H9 (cell line): Measurements from ENCODE around the gene SPRR3. TPM values are rescaled to one million over a fixed set of nuclear protein-coding genes. Genes with fewer than 3 reads are reported as not detected.

ENCODE experiments used
- DNase-seq: peaks from one replicate; pipeline ENCODE4 v3.0.0-alpha.2; 2017
- H2AFZ ChIP-seq: one replicate; pipeline ENCODE4 v1.6.1; 2013; ENCODE audit warnings: mild to moderate bottlenecking, low read length, control low read depth, moderate library complexity
- H2AK5ac ChIP-seq: 2 replicates; pipeline ENCODE4 v1.6.1; 2013; ENCODE audit warnings: low read length, control low read depth, mixed read lengths; ENCODE audit not compliant: insufficient read length
- H2BK120ac ChIP-seq: one replicate; pipeline ENCODE4 v1.6.1; 2013; ENCODE audit warnings: low read depth, mild to moderate bottlenecking, low read length, control low read depth, inconsistent platforms; ENCODE audit not compliant: poor library complexity, severe bottlenecking
- H2BK12ac ChIP-seq: 2 replicates; pipeline ENCODE4 v1.6.1; 2013; ENCODE audit warnings: low read length, control low read depth, mixed read lengths, low read depth; ENCODE audit not compliant: insufficient read length
- H2BK15ac ChIP-seq: 2 replicates; pipeline ENCODE4 v1.6.1; 2013; ENCODE audit warnings: low read depth, low read length, control low read depth
- H2BK20ac ChIP-seq: one replicate; pipeline ENCODE4 v1.6.1; 2013; ENCODE audit warnings: low read depth, mild to moderate bottlenecking, low read length, control low read depth, inconsistent platforms; ENCODE audit not compliant: poor library complexity, severe bottlenecking
- H2BK5ac ChIP-seq: 2 replicates; pipeline ENCODE4 v1.6.1; 2013; ENCODE audit warnings: low read length, control low read depth, mixed read lengths; ENCODE audit not compliant: insufficient read length
- H3K14ac ChIP-seq: 2 replicates; pipeline ENCODE4 v1.6.1; 2013; ENCODE audit warnings: low read length, control low read depth; ENCODE audit not compliant: insufficient read depth
- H3K18ac ChIP-seq: 2 replicates; pipeline ENCODE4 v1.6.1; 2013; ENCODE audit warnings: low read depth, mild to moderate bottlenecking, mixed read lengths, low read length, control low read depth; ENCODE audit not compliant: insufficient read length
- H3K23ac ChIP-seq: 2 replicates; pipeline ENCODE4 v1.6.1; 2013; ENCODE audit warnings: low read length, control low read depth, mixed read lengths, low read depth; ENCODE audit not compliant: insufficient read length
- H3K23me2 ChIP-seq: 2 replicates; pipeline ENCODE4 v1.6.1; 2013; ENCODE audit warnings: low read depth, mild to moderate bottlenecking, mixed read lengths, low read length, control low read depth; ENCODE audit not compliant: insufficient read length, poor library complexity, severe bottlenecking
- H3K27ac ChIP-seq: 2 replicates; pipeline ENCODE4 v1.5.1; 2013; ENCODE audit warnings: low read length, control low read depth, mixed read lengths, low read depth; ENCODE audit not compliant: insufficient read length
- H3K27me3 ChIP-seq: 2 replicates; pipeline ENCODE4 v1.6.1; 2013; ENCODE audit warnings: low read length, control low read depth, inconsistent platforms; ENCODE audit not compliant: insufficient read depth
- H3K4ac ChIP-seq: 2 replicates; pipeline ENCODE4 v1.6.1; 2013; ENCODE audit warnings: low read depth, mild to moderate bottlenecking, control low read depth, inconsistent platforms, low read length, moderate library complexity
- H3K4me1 ChIP-seq: 2 replicates; pipeline ENCODE4 v1.6.1; 2013; ENCODE audit warnings: low read length, control low read depth, inconsistent platforms; ENCODE audit not compliant: insufficient read depth
- H3K4me2 ChIP-seq: 2 replicates; pipeline ENCODE4 v1.6.1; 2013; ENCODE audit warnings: low read length, control low read depth, mixed read lengths; ENCODE audit not compliant: insufficient read length, insufficient read depth
- H3K56ac ChIP-seq: 2 replicates; pipeline ENCODE4 v1.6.1; 2013; ENCODE audit warnings: low read depth, mild to moderate bottlenecking, mixed read lengths, low read length, control low read depth; ENCODE audit not compliant: insufficient read length
- H3K79me1 ChIP-seq: 2 replicates; pipeline ENCODE4 v1.6.1; 2013; ENCODE audit warnings: low read depth, mild to moderate bottlenecking, moderate library complexity, low read length, control low read depth, inconsistent platforms; ENCODE audit not compliant: insufficient read depth, poor library complexity, severe bottlenecking
- H3K79me2 ChIP-seq: 2 replicates; pipeline ENCODE4 v1.6.1; 2013; ENCODE audit warnings: low read length, control low read depth, inconsistent platforms; ENCODE audit not compliant: insufficient read depth
- H3K9ac ChIP-seq: 2 replicates; pipeline ENCODE4 v1.6.1; 2013; ENCODE audit warnings: low read length, control low read depth, mixed read lengths; ENCODE audit not compliant: insufficient read length; ENCODE audit errors: extremely low read depth
- H3K9me3 ChIP-seq: one replicate; pipeline ENCODE4 v1.6.1; 2013; ENCODE audit warnings: low read depth, low read length, inconsistent platforms; ENCODE audit not compliant: control insufficient read depth
- H3T11ph ChIP-seq: one replicate; pipeline ENCODE4 v1.6.1; 2013; ENCODE audit warnings: mild to moderate bottlenecking, low read length, control low read depth, inconsistent platforms
- H4K20me1 ChIP-seq: one replicate; pipeline ENCODE4 v1.6.1; 2013; ENCODE audit not compliant: control insufficient read depth, insufficient read length, insufficient read depth
- H4K5ac ChIP-seq: 2 replicates; pipeline ENCODE4 v1.6.1; 2013; ENCODE audit warnings: low read depth, mild to moderate bottlenecking, mixed read lengths, low read length, control low read depth; ENCODE audit not compliant: insufficient read length
- H4K8ac ChIP-seq: replicated peaks from 2 replicates; pipeline ENCODE4 v1.6.1; 2013; ENCODE audit warnings: low read length, control low read depth, mixed read lengths, low read depth; ENCODE audit not compliant: insufficient read length
- H4K91ac ChIP-seq: 2 replicates; pipeline ENCODE4 v1.6.1; 2013; ENCODE audit warnings: low read depth, mild to moderate bottlenecking, moderate library complexity, mixed read lengths, low read length, control low read depth; ENCODE audit not compliant: insufficient read length
- H3K27ac Mint-ChIP-seq, 3 experiments: 2 replicates in 2 of 3; 3 replicates in 1 of 3; pipeline ENCODE4 v1.8.0; 2020 to 2021; ENCODE audit warnings: mixed read lengths in 3 of 3, mild to moderate bottlenecking in 1 of 3, moderate library complexity in 1 of 3
- H3K27me3 Mint-ChIP-seq: 2 replicates; pipeline ENCODE4 v1.8.0; 2021; ENCODE audit warnings: low read depth, mild to moderate bottlenecking, moderate library complexity, mixed read lengths
- H3K36me3 Mint-ChIP-seq, 3 experiments: 2 replicates in 2 of 3; 3 replicates in 1 of 3; pipeline ENCODE4 v1.8.0; 2020 to 2021; ENCODE audit warnings: low read depth in 3 of 3, mixed read lengths in 3 of 3; ENCODE audit not compliant: insufficient read depth in 1 of 3
- H3K4me1 Mint-ChIP-seq, 2 experiments: 2 replicates each; pipeline ENCODE4 v1.8.0; 2020; ENCODE audit warnings: mixed read lengths in 2 of 2
- H3K4me3 Mint-ChIP-seq, 2 experiments: 2 replicates in 1 of 2; 3 replicates in 1 of 2; pipeline ENCODE4 v1.8.0; 2020 to 2021; ENCODE audit warnings: mild to moderate bottlenecking in 2 of 2, mixed read lengths in 2 of 2, moderate library complexity in 1 of 2
- H3K9me3 Mint-ChIP-seq, 2 experiments: 2 replicates in 1 of 2; 3 replicates in 1 of 2; pipeline ENCODE4 v1.8.0; 2020; ENCODE audit warnings: mild to moderate bottlenecking in 2 of 2, mixed read lengths in 2 of 2, moderate library complexity in 1 of 2
- CTCF ChIP-seq: fragments of 200-600 bp; sonication (generic); conservative IDR thresholded peaks from 3 replicates; pipeline ENCODE4 v1.8.0; 2021; ENCODE audit warnings: antibody characterized with exemption, mild to moderate bottlenecking
- WGBS: extraction: QIAGEN DNeasy Blood & Tissue Kit; methylation state at CpG from one replicate; pipeline ENCODE4 v1.1.7; 2013; ENCODE audit warnings: missing lambda C conversion rate, low lambda C conversion rate, mixed read lengths; ENCODE audit not compliant: insufficient read length; ENCODE audit errors: extremely low coverage; 5-methylcytosine and 5-hydroxymethylcytosine counted together
- total RNA-seq: library from RNA; stranded (reverse); gene quantifications from 2 replicates; pipeline ENCODE4 v1.2.1, GENCODE V29; 2021

SPRR3 gene
- total RNA-seq, 1 experiment from 2014 or later: not detected

GRCh38 chr1:152968248-152968647 lies 33.3 kb upstream of the SPRR3 start:
- no peak overlapping the region for H2AFZ ChIP-seq

More at GRCh38 chr1:152968248-152968647, 33.3 kb upstream of the SPRR3 start:
- Histone ChIP-seq H4K5ac (no peak overlapping the region), H2BK120ac (no peak overlapping the region), H3K23ac (no peak overlapping the region), H2BK15ac (no peak overlapping the region), H3K27ac (no peak overlapping the region), H3K9me3 (no peaks in the 10 kb centered on the region), H3K79me1 (no peaks in the 10 kb centered on the region), H3K18ac (no peak overlapping the region), H3K79me2 (no peaks in the 10 kb centered on the region), H4K8ac (no peak overlapping the region), H2AK5ac (no peak overlapping the region), H3K27me3 (no peaks in the 10 kb centered on the region), H3T11ph (no peak overlapping the region), H3K23me2 (no peaks in the 10 kb centered on the region), H3K4me1 (no peaks in the 10 kb centered on the region), H2BK12ac (no peak overlapping the region), H3K56ac (no peak overlapping the region), H2BK20ac (no peak overlapping the region), H3K9ac (no peak overlapping the region), H3K14ac (no peak overlapping the region), H3K4me2 (no peak overlapping the region), H2BK5ac (no peak overlapping the region), H4K91ac (no peak overlapping the region), H3K4ac (no peak overlapping the region), H4K20me1 (no peaks in the 10 kb centered on the region)
- H3K36me3 Mint-ChIP-seq: no peaks in the 10 kb centered on the region
- no peak for DNase-seq
- H3K27me3 Mint-ChIP-seq: peaks cover 4% of the 10 kb centered on the region
- no peaks in the 10 kb centered on the region for H3K4me1 Mint-ChIP-seq
- no peak for TF ChIP-seq CTCF
- H3K4me3 Mint-ChIP-seq: no peak overlapping the region
- H3K9me3 Mint-ChIP-seq: peaks cover 4 to 22% of the 10 kb centered on the region in 2 experiments
- H3K27ac Mint-ChIP-seq: peak overlapping the region in 1 of 3 experiments; percentile 14; a peak in 1 of 7 replicates
- no CpG with 5 or more reads among the region's 2 CpGs for WGBS
